Thymus (tissue), 11 donors: Measurements from ENCODE around the gene GJA1. TPM values are rescaled to one million over a fixed set of nuclear protein-coding genes. Genes with fewer than 3 reads are reported as not detected.
"Not testable (repeated sequence)": the region's sequence is repeated elsewhere in the genome, so short reads cannot be mapped to it uniquely, and the experiment has no call there.

Source experiments
- DNase-seq, 9 donors: peaks; one replicate each; pipeline ENCODE4 v3.0.0-alpha.2; 2013; ENCODE audit warnings: low spot score in 9 of 9, low read depth in 6 of 9, missing footprints in 1 of 9
- H3K27ac ChIP-seq, 2 donors: one replicate each; pipeline ENCODE4 v1.5.1; 2013; ENCODE audit warnings: control low read depth in 1 of 2, low read depth in 1 of 2, low read length in 1 of 2, mild to moderate bottlenecking in 1 of 2, moderate library complexity in 1 of 2
- H3K27me3 ChIP-seq, 2 donors: one replicate each; pipeline ENCODE4 v1.5.1; 2013; ENCODE audit warnings: low read length in 1 of 2; ENCODE audit not compliant: control insufficient read depth in 2 of 2, insufficient read depth in 1 of 2
- H3K36me3 ChIP-seq, 2 donors: one replicate each; pipeline ENCODE4 v1.5.1; 2013; ENCODE audit warnings: low read length in 1 of 2, mild to moderate bottlenecking in 1 of 2, moderate library complexity in 1 of 2; ENCODE audit not compliant: control insufficient read depth in 2 of 2, insufficient read depth in 2 of 2
- H3K4me1 ChIP-seq, 2 donors: one replicate each; pipeline ENCODE4 v1.5.1; 2013; ENCODE audit warnings: low read length in 2 of 2; ENCODE audit not compliant: control insufficient read depth in 2 of 2, insufficient read depth in 2 of 2
- H3K4me3 ChIP-seq, 2 donors: one replicate each; pipeline ENCODE4 v1.5.1; 2013; ENCODE audit warnings: low read length in 2 of 2, control low read depth in 1 of 2, mild to moderate bottlenecking in 1 of 2
- H3K9me3 ChIP-seq, 2 donors: one replicate each; pipeline ENCODE4 v1.5.1; 2013; ENCODE audit warnings: low read length in 1 of 2, mild to moderate bottlenecking in 1 of 2; ENCODE audit not compliant: control insufficient read depth in 2 of 2, insufficient read depth in 1 of 2
- WGBS: extraction: QIAGEN DNeasy Blood & Tissue Kit; methylation state at CpG from one replicate; pipeline ENCODE4 v1.1.7; 2013; 5-methylcytosine and 5-hydroxymethylcytosine counted together
- polyA plus RNA-seq: library from polyadenylated mRNA; stranded (reverse); fragments of 200-250 nt; gene quantifications from one replicate; pipeline ENCODE4 v1.2.3, GENCODE V29; 2013
- total RNA-seq: library from RNA; stranded (reverse); fragments of 120-200 nt; gene quantifications from one replicate; pipeline ENCODE4 v1.2.4, GENCODE V29; 2013
- donor health status: healthy.

The GJA1 gene
- total and polyA plus RNA-seq, 2 donors, result 14.6 to 43.7 TPM

DNA sequence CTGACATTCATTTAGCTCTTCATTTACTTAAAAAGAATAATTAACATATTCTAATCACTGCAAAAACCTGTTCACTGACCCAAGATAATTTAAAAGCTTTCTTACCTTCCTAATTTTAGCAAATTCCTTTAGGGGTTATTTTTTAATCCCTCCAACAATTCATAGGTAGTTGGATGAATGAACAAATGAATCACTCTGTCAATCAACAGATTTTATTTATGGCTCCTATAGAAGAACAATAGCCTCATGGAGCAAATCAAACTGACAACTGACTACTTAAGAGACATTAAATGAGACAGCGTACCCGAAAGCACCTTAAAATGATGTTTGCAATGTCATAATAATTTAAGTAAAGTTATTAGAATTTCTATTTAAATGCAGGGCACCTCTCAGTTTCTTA is 31.5 kb upstream of the GJA1 start:
- Histone ChIP-seq H3K4me1 (no peaks in the 10 kb centered on the region), H3K27me3 (no peaks in the 10 kb centered on the region), H3K9me3 (no peaks in the 10 kb centered on the region), H3K36me3 (no peaks in the 10 kb centered on the region), H3K4me3 (no peak overlapping the region), H3K27ac (no peak overlapping the region)
- 97% methylated on average over 2 of the region's 2 CpGs for WGBS
- DNase-seq, result no peak

DNA sequence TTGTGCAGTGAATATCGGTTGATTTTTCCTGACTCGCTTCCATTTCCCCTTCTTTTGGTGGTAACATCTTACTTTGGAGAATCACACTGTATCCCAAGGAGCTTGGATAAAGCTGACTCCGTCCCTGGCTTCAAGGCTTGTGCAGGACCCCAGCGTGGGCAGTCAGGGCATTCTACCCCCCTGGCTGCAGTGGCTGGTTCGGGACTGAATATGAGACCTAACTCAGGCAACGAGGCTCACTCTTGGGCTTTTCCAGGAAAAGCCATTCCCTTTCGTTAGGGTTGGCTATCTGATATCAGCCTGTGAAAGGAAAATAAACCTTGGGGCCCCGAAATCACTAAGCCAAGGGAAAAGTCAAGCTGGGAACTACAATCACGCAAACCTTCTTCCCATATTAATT is 30.1 kb upstream of the GJA1 start:
- Histone ChIP-seq H3K36me3 (no peaks in the 10 kb centered on the region), H3K9me3 (no peaks in the 10 kb centered on the region), H3K27me3 (no peaks in the 10 kb centered on the region), H3K27ac (no peak overlapping the region), H3K4me1 (no peaks in the 10 kb centered on the region), H3K4me3 (no peak overlapping the region)
- 78% methylated on average over 9 of the region's 9 CpGs for WGBS
- no peak for DNase-seq

DNA sequence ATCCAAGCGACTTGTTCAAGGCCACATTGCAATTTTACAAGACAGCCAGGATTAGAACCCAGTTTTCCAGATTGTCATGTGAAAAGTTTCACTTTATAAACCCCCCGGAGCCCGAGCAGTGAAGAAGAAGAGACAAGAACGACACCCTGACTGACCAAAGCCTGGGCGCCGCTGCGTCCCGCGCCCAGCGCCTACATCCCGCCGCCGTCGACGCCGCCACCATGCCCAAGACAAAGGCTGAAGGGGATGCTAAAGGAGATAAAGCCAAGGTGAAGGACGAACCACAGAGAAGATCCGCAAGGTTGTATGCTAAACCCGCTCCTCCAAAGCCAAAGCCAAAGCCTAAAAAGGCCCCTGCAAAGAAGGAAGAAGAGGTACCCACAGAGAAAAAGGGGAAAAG is 27.1 kb upstream of the GJA1 start:
- DNase-seq, result no peak
- 95% methylated on average over 19 of the region's 19 CpGs for WGBS

DNA sequence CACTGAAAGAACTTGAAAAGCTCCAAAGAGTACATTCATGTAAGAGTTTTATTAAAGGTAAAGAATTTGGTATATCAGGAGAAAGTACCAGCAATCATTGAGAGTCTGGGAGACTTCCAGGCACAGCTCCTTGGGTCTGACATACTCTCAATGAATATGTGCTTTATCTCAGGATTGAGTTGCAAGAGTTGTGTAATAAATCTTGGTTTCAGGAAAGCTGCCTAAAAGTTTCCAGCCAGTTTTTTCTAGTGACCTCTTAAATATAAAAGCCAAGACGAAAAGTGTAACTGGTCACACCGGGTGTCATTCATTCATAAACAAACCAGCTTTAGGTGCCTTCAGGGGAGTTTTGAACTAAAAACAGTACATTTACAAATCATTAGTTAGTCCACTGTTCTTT is 21.6 kb upstream of the GJA1 start:
- Histone ChIP-seq H3K36me3 (no peaks in the 10 kb centered on the region), H3K9me3 (no peaks in the 10 kb centered on the region), H3K4me3 (no peak overlapping the region), H3K4me1 (no peaks in the 10 kb centered on the region), H3K27me3 (no peaks in the 10 kb centered on the region), H3K27ac (no peak overlapping the region)
- DNase-seq, result no peak
- 93% methylated on average over 2 of the region's 2 CpGs for WGBS

More for the DNA sequence above, 27.1 kb upstream of the GJA1 start:
- H3K27ac ChIP-seq, result no peak overlapping the region
- H3K4me3 ChIP-seq, result no peak overlapping the region
- H3K36me3 ChIP-seq, result no peaks in the 10 kb centered on the region
- H3K9me3 ChIP-seq, result no peaks in the 10 kb centered on the region
- no peaks in the 10 kb centered on the region for H3K27me3 ChIP-seq
- H3K4me1 ChIP-seq, result no peaks in the 10 kb centered on the region

DNA sequence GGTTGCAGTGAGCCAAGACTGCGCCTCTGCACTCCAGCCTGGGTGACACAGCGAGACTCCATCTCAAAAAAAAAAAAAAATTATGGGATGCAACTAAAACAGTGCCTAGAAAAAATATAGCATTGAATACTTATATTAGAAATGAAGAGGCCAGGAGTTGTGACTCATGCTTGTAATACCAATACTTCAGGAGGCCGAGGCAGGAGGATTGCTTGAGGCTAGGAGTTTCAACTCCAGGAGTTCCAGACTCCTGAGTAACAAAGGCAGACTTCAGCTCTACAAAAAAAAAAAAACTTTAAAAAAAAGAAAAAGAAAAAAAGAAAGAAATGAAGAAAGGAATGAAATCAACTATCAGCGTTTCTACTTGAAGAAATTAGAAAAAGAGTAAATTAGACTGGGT is 17.1 kb upstream of the GJA1 start:
- Histone ChIP-seq H3K27ac (no peak overlapping the region), H3K4me1 (no peaks in the 10 kb centered on the region), H3K36me3 (no peaks in the 10 kb centered on the region), H3K9me3 (no peaks in the 10 kb centered on the region), H3K4me3 (no peak overlapping the region), H3K27me3 (no peaks in the 10 kb centered on the region)
- WGBS, result 94% methylated on average over 4 of the region's 4 CpGs
- no peak for DNase-seq

DNA sequence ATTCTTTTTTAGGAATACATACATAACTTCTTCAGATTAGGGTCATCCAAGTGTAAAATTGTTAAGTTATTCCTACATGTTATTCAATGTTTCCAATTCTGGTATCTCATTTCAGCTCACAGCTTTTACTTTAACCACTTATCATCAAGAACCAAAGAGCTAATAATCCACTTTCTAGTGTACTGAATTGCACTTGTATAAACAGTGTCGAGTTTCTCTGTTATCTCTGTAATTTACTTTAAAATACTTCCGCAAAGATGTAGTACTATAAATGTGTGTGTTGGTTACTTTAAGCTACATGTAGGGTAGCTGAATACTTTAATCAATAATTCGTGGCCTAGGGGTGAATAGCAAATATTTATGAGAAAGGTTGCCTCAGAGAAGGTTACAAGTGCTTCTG is 8.8 kb upstream of the GJA1 start:
- H3K36me3 ChIP-seq, result no peaks in the 10 kb centered on the region
- no peaks in the 10 kb centered on the region for H3K9me3 ChIP-seq
- no peaks in the 10 kb centered on the region for H3K4me1 ChIP-seq
- H3K27me3 ChIP-seq, result no peaks in the 10 kb centered on the region
- whole genome bisulfite sequencing, result 92% methylated on average over 3 of the region's 3 CpGs
- no peak for DNase-seq
- H3K4me3 ChIP-seq, result no peak overlapping the region
- no peak overlapping the region for H3K27ac ChIP-seq

DNA sequence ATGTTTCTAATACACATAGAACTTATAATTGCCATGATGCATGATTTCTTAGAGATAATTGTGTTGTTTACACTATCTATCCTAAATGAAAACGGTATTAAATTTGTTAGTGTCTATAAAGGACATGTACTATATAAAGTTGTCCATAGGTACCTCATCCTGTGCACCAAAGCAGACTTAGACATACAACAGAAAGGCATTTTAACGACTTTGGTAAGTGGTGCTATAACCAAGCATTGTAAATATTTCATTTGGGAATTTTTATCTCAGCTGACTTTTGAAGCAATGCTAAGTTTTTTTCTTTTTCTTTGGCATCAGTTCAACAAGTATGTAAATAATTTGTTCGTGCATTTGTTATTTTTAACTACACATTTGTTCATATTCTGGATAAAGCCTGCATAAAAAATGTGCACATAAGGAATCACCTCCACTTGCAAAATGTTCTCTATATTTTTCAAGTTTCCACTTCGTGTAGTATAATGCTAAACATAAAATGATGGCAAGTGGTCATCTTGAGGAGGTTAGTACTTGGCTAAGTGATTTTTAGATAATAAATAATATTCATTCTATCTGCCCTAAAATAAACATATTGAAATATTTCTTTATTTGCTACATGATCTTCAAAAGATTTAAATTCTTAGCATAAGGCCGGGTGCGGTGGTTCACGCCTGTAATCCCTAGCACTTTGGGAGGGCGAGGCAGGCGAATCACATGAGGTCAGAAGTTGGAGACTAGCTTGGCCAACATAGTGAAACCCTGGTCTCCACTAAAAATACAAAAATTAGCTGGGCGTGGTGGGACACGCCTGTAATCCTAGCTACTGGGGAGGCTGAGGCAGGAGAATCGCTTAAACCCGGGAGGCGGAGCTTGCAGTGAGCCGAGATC is 6.3 kb upstream of the GJA1 start:
- Histone ChIP-seq H3K9me3 (no peaks in the 10 kb centered on the region), H3K36me3 (no peaks in the 10 kb centered on the region), H3K27ac (no peak overlapping the region), H3K4me3 (no peak overlapping the region), H3K4me1 (no peaks in the 10 kb centered on the region), H3K27me3 (no peaks in the 10 kb centered on the region)
- no peak for DNase-seq
- 95% methylated on average over 15 of the region's 15 CpGs for WGBS

DNA sequence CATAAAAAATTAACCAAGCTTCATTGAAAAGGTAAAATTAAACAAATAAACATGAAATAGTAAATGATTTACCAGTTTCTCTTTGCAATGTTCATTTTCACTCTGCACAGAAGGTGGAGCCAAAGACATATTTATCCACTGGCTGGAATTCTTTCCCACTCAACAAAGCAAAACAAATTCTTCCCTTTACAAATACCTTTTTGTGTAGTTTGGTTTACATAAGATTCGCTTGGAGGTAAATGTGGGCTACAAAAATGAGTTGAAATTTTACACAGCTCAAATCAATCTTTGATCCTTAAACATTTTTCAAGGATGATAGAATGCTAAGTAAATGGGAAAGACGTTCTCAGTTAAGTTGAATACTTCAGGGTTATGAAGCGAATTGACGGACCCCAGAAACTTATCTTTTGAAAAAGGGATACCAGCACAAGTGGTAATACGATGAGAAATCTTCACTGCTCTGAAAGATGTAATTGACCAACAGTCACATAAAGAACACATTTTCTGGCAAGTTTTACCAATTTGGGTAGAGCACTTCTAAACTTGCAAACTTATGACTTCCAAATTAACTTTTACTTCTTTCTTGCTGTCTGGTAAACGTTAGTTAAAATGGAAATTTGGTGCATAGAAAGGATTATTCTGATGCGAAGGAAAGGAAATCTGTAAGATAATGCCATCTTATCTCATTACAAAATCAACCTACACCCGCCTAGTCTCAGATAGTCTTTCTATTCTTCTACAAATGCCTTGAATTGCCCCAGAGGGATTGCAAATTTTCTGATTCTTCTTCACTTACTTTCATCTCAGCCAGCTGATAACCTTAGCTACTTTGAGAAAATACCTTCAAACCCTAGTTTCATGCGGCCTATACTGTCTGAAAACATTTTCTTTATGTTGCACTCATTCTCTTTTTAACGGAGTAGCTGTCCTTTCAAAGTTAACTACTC is 4.7 kb upstream of the GJA1 start:
- WGBS, result 70% methylated on average over 10 of the region's 10 CpGs
- no peak overlapping the region for H3K4me3 ChIP-seq

DNA sequence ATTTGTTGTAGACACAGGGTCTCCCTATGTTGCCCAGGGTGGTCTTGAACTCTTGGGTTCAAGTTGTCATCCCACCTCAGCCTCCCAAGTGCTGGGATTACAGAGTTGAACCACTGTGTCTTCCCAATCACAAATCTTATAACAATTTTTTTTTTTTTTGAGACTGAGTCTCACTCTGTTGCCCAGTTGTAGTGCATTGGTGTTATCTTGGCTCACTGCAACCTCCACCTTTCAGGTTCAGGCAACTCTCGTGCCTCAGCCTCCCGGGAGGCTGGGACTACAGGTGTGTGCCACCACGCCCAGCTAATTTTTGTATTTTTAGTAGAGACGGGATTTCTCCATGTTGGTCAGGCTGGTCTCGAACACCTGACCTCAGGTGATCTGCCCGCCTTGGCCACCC is 3.7 kb upstream of the GJA1 start:
- WGBS, result 97% methylated on average over 6 of the region's 6 CpGs
- H3K27ac ChIP-seq, H3K9me3 ChIP-seq, H3K36me3 ChIP-seq, DNase-seq, H3K4me3 ChIP-seq, H3K4me1 ChIP-seq: not testable (repeated sequence)
- H3K27me3 ChIP-seq, result peaks cover 3 to 20% of the 10 kb centered on the region in 2 donors

More for the DNA sequence above, 4.7 kb upstream of the GJA1 start:
- H3K9me3 ChIP-seq, result no peaks in the 10 kb centered on the region
- no peak overlapping the region for H3K27ac ChIP-seq
- H3K36me3 ChIP-seq, result no peaks in the 10 kb centered on the region
- H3K27me3 ChIP-seq, result peaks cover 0 to 13% of the 10 kb centered on the region in 2 donors
- no peaks in the 10 kb centered on the region for H3K4me1 ChIP-seq
- DNase-seq, result no peak
